Immature natural killer cell (primary cell): ENCODE results near the gene GMFB. TPM values are rescaled to one million over a fixed set of nuclear protein-coding genes. Genes with fewer than 3 reads are reported as not detected.
A peak's percentile ranks its signal among the peaks of the same experiment; 100 is the strongest.

Experiments used
- DNase-seq, 3 donors: peaks; one replicate each; pipeline ENCODE4 v3.0.0; 2022; ENCODE audit warnings: mixed read lengths in 1 of 3
- H3K27ac Mint-ChIP-seq, 6 donors: one replicate each; pipeline ENCODE4 v1.8.0; 2020; ENCODE audit warnings: mixed read lengths in 6 of 6, mild to moderate bottlenecking in 5 of 6, inconsistent platforms in 4 of 6, moderate library complexity in 3 of 6
- H3K27me3 Mint-ChIP-seq, 3 donors: one replicate each; pipeline ENCODE4 v1.8.0; 2020 to 2021; ENCODE audit warnings: low read depth in 3 of 3, mild to moderate bottlenecking in 3 of 3, mixed read lengths in 3 of 3, moderate library complexity in 3 of 3, inconsistent platforms in 1 of 3
- H3K36me3 Mint-ChIP-seq, 3 donors: one replicate each; pipeline ENCODE4 v1.8.0; 2020; ENCODE audit warnings: mixed read lengths in 3 of 3, inconsistent platforms in 2 of 3, mild to moderate bottlenecking in 2 of 3
- H3K4me1 Mint-ChIP-seq, 2 donors: one replicate each; pipeline ENCODE4 v1.8.0; 2020; ENCODE audit warnings: inconsistent platforms in 2 of 2, mild to moderate bottlenecking in 2 of 2, mixed read lengths in 2 of 2, moderate library complexity in 1 of 2
- H3K4me3 Mint-ChIP-seq, 5 donors: one replicate each; pipeline ENCODE4 v1.8.0; 2020; ENCODE audit warnings: mild to moderate bottlenecking in 5 of 5, mixed read lengths in 5 of 5, inconsistent platforms in 3 of 5, moderate library complexity in 3 of 5
- H3K9me3 Mint-ChIP-seq, 6 donors: one replicate each; pipeline ENCODE4 v1.8.0; 2020; ENCODE audit warnings: mild to moderate bottlenecking in 6 of 6, mixed read lengths in 6 of 6, inconsistent platforms in 4 of 6, moderate library complexity in 3 of 6
- polyA plus RNA-seq, 3 donors: library from polyadenylated mRNA; unstranded; fragments of 300-500 nt; fragmentation: Illumina TruSeq; gene quantifications; one replicate each; pipeline ENCODE4 v1.2.3, GENCODE V29; 2021

The GMFB gene
- polyA plus RNA-seq, result 10 to 100 TPM; 17.9 to 29.1 (median 28.0) TPM

DNA sequence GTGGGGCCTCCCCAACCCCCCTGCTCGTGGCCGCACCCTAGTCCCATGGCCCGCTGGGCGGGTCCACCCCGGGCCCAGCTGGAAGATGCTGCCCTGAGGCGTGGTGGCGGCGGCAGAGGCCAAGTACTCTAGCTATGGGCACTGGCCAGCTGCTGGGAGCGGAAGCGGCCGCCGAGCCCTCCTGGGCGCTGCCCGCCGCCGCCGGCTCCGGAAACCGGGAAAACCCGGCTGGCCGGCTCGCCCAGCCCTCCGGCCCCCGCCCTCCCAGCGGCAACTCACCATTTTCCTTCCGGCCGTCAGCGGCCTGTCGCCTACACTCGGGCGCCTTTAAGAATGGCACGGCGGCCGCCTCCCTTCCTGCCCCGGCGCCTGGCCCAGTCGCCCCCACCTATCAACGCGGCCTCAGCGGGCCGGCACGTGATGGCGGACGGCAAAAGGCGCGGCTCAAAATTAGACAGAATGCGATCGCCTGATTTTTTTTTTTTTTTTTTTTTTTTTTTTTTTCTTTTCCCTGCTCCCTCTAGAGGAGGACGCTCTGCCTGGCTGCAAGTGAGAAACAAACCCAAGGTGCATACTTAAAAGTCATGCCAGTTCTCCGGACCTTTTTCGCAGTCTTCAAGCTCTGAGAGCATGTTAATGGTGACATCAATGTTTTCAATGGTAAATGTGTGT is at the start of gene GMFB:
GMFB (minus strand) TSS at position 335 of the 672 bp plus-strand sequence; CDS start at position 282, 53 bp downstream.
- peaks cover 56 to 57% of the 10 kb centered on the region in 2 donors for H3K4me1 Mint-ChIP-seq
- no peaks in the 10 kb centered on the region for H3K36me3 Mint-ChIP-seq

DNA sequence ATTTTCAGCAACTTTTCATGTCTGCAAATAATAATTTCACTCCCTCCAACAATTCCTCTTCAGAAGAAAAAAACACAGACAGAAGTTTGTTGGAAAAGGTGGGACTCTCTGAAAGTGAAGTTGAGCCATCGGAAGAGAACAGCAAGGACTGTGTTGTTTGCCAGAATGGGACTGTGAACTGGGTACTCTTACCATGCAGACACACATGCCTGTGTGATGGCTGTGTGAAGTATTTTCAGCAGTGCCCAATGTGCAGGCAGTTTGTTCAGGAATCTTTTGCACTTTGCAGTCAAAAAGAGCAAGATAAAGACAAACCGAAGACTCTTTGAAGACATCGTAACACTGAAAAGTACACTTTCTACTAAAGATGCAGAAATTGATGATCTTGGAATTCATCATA is 49.3 kb upstream of the GMFB start:
- no peak overlapping the region for H3K27ac Mint-ChIP-seq
- H3K36me3 Mint-ChIP-seq, result peaks cover 17 to 23% (median 19%) of the 10 kb centered on the region in 3 donors
- H3K27me3 Mint-ChIP-seq, result peaks cover 0 to 2% (median 0%) of the 10 kb centered on the region in 3 donors
- no peaks in the 10 kb centered on the region for H3K9me3 Mint-ChIP-seq
- H3K4me3 Mint-ChIP-seq, result no peak overlapping the region
- H3K4me1 Mint-ChIP-seq, result no peaks in the 10 kb centered on the region
- no peak for DNase-seq

More for the DNA sequence above, at the start of gene GMFB:
- Mint-ChIP-seq H3K9me3 (no peaks in the 10 kb centered on the region), H3K27ac (peak within 1 kb of the TSS; percentile 88 to 96 (median 92)), H3K4me3 (peak within 1 kb of the TSS; percentile 82 to 93 (median 91)), H3K27me3 (peaks cover 12 to 28% (median 22%) of the 10 kb centered on the region in 3 donors)
- peak; percentile 85 to 88 (median 87) for DNase-seq

DNA sequence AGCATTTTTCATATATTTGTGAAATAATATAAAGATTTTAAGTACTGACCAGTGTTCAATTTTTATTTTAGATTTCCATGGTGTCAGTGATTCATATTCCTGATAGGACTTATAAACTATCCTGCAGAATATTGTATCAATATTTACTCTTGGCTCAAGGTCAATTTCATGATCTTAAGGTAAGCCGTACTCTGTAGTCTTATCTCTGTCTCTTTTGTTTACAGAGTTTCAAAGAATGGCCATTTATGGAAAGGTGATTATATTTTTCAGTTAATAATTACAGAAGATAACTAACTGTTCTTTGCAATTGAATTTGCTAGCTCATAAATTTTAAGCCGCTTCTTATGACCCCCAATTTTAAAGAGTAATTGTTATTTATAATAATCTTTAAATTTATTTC is 48.9 kb upstream of the GMFB start:
- H3K4me1 Mint-ChIP-seq, result no peaks in the 10 kb centered on the region
- H3K36me3 Mint-ChIP-seq, result peaks cover 17 to 23% (median 19%) of the 10 kb centered on the region in 3 donors
- DNase-seq, result no peak
- peaks cover 0 to 2% (median 0%) of the 10 kb centered on the region in 3 donors for H3K27me3 Mint-ChIP-seq
- H3K27ac Mint-ChIP-seq, result no peak overlapping the region
- H3K9me3 Mint-ChIP-seq, result no peaks in the 10 kb centered on the region
- no peak overlapping the region for H3K4me3 Mint-ChIP-seq

DNA sequence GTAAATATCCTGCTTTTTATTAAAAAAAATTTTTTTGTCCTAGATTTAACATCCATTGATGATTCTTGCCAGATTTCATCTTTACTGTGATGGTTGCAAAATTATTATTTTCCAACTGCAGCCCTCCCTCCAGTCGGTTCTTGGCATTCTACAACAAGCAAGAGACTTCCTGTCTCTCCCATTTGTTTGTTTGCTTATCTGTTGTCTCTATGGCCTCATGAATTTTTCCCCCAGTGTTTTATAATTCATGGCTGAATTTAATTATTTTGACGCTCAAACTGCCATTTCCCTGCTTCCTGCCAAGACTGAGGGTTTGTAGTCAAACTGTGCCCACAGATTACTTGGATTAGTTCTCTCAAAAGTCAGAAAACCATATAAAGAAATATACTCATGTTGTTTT is 46.9 kb upstream of the GMFB start:
- H3K36me3 Mint-ChIP-seq, result peaks cover 19 to 33% (median 25%) of the 10 kb centered on the region in 3 donors
- no peak for DNase-seq
- H3K4me1 Mint-ChIP-seq, result no peaks in the 10 kb centered on the region
- H3K4me3 Mint-ChIP-seq, result no peak overlapping the region
- H3K27me3 Mint-ChIP-seq, result no peaks in the 10 kb centered on the region
- no peaks in the 10 kb centered on the region for H3K9me3 Mint-ChIP-seq
- no peak overlapping the region for H3K27ac Mint-ChIP-seq

DNA sequence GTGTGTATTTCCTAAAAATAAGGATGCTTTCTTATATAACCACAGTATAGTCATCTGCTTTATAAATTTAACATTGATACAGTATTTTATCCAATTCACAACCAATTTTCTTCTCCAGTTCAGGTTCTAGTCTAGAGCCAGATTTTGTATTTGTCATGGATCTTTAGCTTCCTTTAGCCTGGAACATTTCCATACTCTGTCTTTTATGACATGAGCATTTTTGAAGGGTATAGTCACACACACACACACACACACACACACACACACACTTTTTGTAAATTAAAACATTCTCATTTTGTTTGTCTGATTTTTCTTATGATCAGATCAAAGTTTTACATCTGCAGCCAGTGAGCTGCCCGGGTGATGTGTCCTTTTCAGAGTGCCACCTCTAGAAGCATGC is 46.3 kb upstream of the GMFB start:
- H3K9me3 Mint-ChIP-seq, result no peaks in the 10 kb centered on the region
- DNase-seq, result no peak
- no peaks in the 10 kb centered on the region for H3K27me3 Mint-ChIP-seq
- no peak overlapping the region for H3K4me3 Mint-ChIP-seq
- H3K4me1 Mint-ChIP-seq, result no peaks in the 10 kb centered on the region
- H3K27ac Mint-ChIP-seq, result no peak overlapping the region
- H3K36me3 Mint-ChIP-seq, result peaks cover 19 to 31% (median 23%) of the 10 kb centered on the region in 3 donors

DNA sequence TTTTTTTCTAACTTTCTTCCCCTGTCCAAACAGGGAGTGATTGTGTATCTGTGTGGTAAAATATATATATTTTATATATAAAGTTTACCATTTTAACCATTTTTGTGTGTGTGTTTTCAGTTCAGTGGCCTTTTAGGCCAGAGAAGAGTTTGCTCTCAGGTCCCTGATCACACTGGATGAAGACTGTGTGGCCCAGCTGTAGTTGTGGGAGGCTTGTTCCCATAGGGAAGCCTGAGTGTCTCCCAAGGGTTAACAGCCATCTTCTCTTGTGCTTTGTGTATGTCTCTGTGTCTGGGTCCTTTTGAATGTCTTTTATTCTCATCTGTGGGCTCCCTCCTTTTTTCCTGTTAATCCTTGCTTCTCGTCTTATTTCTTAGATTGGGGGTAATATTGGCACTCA is 44.3 kb upstream of the GMFB start:
- H3K9me3 Mint-ChIP-seq, result no peaks in the 10 kb centered on the region
- no peak overlapping the region for H3K27ac Mint-ChIP-seq
- H3K4me3 Mint-ChIP-seq, result no peak overlapping the region
- H3K4me1 Mint-ChIP-seq, result no peaks in the 10 kb centered on the region
- no peaks in the 10 kb centered on the region for H3K27me3 Mint-ChIP-seq
- DNase-seq, result no peak
- H3K36me3 Mint-ChIP-seq, result peaks cover 19 to 20% (median 20%) of the 10 kb centered on the region in 3 donors

DNA sequence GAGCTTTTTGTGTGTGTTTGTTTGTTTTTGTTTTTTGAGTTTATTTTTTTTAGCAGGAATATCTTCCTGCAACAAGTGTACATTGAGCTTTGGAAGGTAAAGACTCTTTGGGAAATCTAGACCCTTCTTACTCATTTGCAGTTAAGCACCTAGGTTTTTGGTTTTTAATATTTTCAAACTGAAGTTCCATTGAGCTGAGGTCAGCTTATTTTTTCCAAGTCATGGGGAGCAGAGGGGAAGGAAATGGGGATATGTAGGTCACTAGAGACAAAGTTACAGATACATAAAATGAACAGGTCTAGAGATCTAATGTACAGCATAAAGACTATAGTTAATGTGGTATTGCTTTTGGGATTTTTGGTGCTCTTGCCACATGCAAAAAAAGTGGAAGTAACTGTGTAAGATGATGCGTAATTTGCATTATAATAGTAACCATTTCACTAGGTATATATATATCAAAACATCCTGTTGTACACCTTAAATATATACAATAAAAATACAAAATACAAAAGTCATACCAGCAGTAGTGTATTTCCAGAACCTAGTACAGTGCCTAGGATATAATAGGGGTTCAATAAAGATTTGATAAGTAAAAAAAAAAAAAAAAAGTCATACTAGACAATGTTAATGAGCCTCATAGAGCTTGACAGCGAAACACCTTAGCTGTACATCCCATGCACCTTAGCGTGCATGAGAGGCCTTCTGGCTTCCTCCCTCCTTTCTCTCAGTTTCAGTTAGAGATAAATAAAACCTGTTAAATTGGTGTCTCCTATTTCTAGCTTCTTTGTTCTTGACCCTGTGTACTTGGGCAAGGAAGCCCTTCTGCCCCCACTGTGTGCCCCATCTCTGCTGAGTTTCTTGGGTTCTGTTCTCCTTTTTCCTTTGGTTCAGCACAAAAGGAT is 43.6 kb upstream of the GMFB start:
- Mint-ChIP-seq H3K9me3 (no peaks in the 10 kb centered on the region), H3K27me3 (no peaks in the 10 kb centered on the region), H3K36me3 (peaks cover 20 to 25% (median 23%) of the 10 kb centered on the region in 3 donors), H3K4me1 (no peaks in the 10 kb centered on the region), H3K27ac (peak overlapping the region in 1 of 6 donors; percentile 27), H3K4me3 (no peak overlapping the region)
- DNase-seq, result no peak

DNA sequence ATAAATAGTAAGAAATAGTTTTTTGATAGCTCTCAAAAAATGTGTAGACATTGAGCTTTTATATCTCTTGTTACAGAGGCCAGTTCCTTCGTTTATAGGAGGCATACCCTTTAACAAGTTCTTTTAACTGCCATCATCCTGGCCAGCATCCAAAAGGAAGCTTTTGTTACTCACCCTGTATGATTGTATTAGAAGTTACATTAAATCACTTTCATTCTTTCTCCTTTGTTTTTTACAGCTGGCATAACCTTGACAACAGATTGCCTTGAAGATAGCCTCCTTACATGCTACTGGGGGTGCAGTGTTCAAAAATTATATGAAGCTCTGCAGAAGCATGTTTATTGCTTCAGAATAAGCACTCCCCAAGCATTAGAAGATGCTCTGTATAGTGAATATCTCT is 41.0 kb upstream of the GMFB start:
- no peak for DNase-seq
- Mint-ChIP-seq H3K36me3 (peaks cover 14 to 24% (median 18%) of the 10 kb centered on the region in 3 donors), H3K9me3 (no peaks in the 10 kb centered on the region), H3K4me3 (no peak overlapping the region), H3K4me1 (no peaks in the 10 kb centered on the region), H3K27me3 (no peaks in the 10 kb centered on the region), H3K27ac (no peak overlapping the region)

DNA sequence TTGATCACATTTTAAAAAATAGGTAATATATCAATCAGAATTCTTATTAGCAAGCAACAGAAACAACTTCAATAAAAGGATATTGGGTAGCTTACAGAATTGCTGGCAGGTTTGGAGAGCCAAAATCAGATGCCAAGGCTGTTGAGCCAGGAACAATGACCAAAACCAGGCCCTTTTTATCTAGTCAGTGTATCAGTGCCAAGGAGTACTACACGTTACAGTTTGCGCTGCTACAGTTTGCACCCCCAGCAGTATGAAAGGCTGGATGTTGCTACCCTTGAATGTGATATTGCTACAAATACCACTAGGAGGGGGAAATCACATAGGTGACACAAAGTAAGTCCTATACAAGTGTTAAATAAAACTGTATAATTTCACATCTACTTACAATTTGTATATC is 40.2 kb upstream of the GMFB start:
- H3K36me3 Mint-ChIP-seq, result peaks cover 16 to 30% (median 17%) of the 10 kb centered on the region in 3 donors
- no peak for DNase-seq
- H3K27ac Mint-ChIP-seq, result no peak overlapping the region
- no peaks in the 10 kb centered on the region for H3K9me3 Mint-ChIP-seq
- no peaks in the 10 kb centered on the region for H3K4me1 Mint-ChIP-seq
- no peaks in the 10 kb centered on the region for H3K27me3 Mint-ChIP-seq
- H3K4me3 Mint-ChIP-seq, result no peak overlapping the region

DNA sequence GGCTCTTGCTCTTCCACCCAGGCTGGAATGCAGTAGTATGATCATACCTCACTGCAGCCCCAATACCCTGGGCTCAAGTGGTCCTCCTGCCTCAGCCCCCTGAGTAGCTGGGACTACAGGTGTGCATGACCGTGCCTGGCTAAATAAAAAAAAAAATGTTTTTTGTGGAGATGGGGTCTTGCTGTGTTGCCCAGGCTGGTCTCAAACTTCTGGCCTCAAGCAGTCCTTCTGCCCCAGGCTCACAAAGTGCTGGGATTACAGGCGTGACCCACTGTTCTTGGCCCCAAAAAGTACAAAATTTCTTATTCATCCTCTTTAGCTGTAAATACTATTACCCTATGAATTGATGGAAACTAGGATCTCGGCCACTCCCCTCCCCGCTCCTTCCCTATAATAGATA is 35.6 kb upstream of the GMFB start:
- no peaks in the 10 kb centered on the region for H3K27me3 Mint-ChIP-seq
- DNase-seq, result no peak
- peaks cover 23 to 37% (median 25%) of the 10 kb centered on the region in 3 donors for H3K36me3 Mint-ChIP-seq
- no peak overlapping the region for H3K27ac Mint-ChIP-seq
- H3K4me1 Mint-ChIP-seq, result peaks cover 0 to 13% of the 10 kb centered on the region in 2 donors
- no peaks in the 10 kb centered on the region for H3K9me3 Mint-ChIP-seq
- H3K4me3 Mint-ChIP-seq, result no peak overlapping the region

DNA sequence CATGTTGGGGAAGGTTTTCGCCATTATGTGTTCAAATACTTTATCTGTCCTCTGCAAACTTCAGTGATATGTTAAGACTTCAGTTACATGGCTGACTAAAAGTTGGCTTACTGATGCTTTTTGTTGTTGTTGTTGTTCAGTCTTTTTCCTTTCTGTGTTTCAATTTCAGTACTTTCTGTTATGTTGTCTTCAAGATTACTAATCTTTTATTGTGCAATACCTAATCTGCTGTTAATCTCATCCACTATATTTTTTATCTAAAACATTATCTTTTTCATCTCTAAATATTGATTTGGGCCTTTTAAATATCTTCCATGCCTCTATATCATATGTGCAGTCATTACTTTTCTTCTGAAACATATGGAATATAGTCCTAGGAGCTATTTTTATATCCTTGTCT is 27.9 kb upstream of the GMFB start:
- H3K4me1 Mint-ChIP-seq, result peaks cover 25 to 63% of the 10 kb centered on the region in 2 donors
- H3K27me3 Mint-ChIP-seq, result no peaks in the 10 kb centered on the region
- peaks cover 20 to 33% (median 24%) of the 10 kb centered on the region in 3 donors for H3K36me3 Mint-ChIP-seq
- no peak for DNase-seq
- no peak overlapping the region for H3K4me3 Mint-ChIP-seq
- H3K9me3 Mint-ChIP-seq, result peaks cover 0 to 12% (median 7%) of the 10 kb centered on the region in 6 donors
- H3K27ac Mint-ChIP-seq, result no peak overlapping the region

DNA sequence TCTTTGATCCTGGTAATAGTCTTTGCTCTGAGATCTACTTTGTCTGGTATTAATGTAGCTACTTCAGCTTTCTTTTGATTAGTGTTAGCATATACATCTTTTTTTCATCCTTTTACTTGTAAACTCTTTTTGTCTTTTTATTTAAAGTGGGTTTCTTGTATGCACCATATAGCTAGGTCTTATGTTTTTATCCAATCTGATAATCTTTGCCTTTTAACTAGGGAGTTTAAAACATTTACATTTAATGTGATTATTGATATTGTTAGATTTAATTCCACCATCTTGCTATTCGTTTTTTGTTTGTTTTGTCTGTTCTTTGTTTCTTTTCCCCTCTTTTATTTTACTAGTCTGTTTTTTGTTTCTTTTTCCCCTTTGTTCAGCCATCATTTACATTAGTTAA is 26.9 kb upstream of the GMFB start:
- DNase-seq, result no peak
- Mint-ChIP-seq H3K27ac (no peak overlapping the region), H3K9me3 (peaks cover 0 to 12% (median 7%) of the 10 kb centered on the region in 6 donors), H3K36me3 (peaks cover 20 to 33% (median 24%) of the 10 kb centered on the region in 3 donors), H3K27me3 (no peaks in the 10 kb centered on the region), H3K4me3 (no peak overlapping the region), H3K4me1 (peaks cover 36 to 71% of the 10 kb centered on the region in 2 donors)

DNA sequence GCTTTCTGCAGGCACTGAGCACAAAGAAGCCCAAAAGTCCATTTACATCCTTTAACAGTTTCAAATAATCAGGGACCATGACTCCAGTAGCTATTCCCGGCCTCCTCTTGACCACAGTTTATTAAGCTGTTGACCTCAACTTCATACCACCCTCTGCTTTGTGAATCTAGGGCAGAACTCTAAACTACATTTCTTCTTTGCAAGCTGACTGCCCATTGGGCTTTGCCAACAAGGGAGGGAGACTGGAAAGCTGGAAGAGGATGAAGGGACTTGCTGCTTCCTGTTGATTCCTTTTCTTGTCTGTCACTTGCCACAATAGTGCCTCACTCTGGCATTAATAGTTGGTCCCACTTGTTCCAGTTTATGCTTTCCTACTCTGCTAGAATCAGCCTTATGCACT is 23.6 kb upstream of the GMFB start:
- no peak overlapping the region for H3K27ac Mint-ChIP-seq
- no peaks in the 10 kb centered on the region for H3K27me3 Mint-ChIP-seq
- H3K36me3 Mint-ChIP-seq, result peaks cover 16 to 22% (median 17%) of the 10 kb centered on the region in 3 donors
- peaks cover 0 to 12% (median 7%) of the 10 kb centered on the region in 6 donors for H3K9me3 Mint-ChIP-seq
- DNase-seq, result no peak
- peaks cover 44 to 79% of the 10 kb centered on the region in 2 donors for H3K4me1 Mint-ChIP-seq
- peak overlapping the region in 2 of 5 donors; percentile 5 to 15 for H3K4me3 Mint-ChIP-seq
